HEK293 (cell line): ENCODE results near the gene ARHGAP8.
A peak's percentile ranks its signal among the peaks of the same experiment; 100 is the strongest.

ENCODE experiments used
- CTCF ChIA-PET: fragments of 350-600 bp; formaldehyde crosslinking; extraction: SDS; loops from one replicate; lab custom pipeline; 2021; ENCODE audit warnings: antibody characterized with exemption; lab: Yijun Ruan, JAX
- POLR2A ChIA-PET: fragments of 300-600 bp; formaldehyde crosslinking; extraction: SDS; loops from one replicate; lab custom pipeline; 2020; ENCODE audit warnings: antibody characterized with exemption, inconsistent platforms; lab: Yijun Ruan, JAX
- H3K27ac ChIP-seq: fragments of 200-500 bp; sonication (Bioruptor generic); 2 replicates; pipeline ENCODE4 v1.5.1; 2014; ENCODE audit warnings: low read depth, low read length, control low read depth, inconsistent platforms; ENCODE audit errors: extremely low read depth
- H3K36me3 ChIP-seq, 2 experiments: fragments of 200-500 bp in 1 of 2; sonication (Bioruptor generic) in 1 of 2; 1 replicate in 1 of 2; 2 replicates in 1 of 2; pipeline ENCODE4 v1.5.1; 2014 to 2017; ENCODE audit warnings: inconsistent platforms in 2 of 2, low read length in 2 of 2; ENCODE audit not compliant: control insufficient read depth in 2 of 2, insufficient read depth in 1 of 2
- H3K4me1 ChIP-seq: fragments of 200-500 bp; sonication (Bioruptor generic); 2 replicates; pipeline ENCODE4 v1.5.1; 2014; ENCODE audit warnings: mild to moderate bottlenecking, low read length, inconsistent platforms; ENCODE audit not compliant: control insufficient read depth, insufficient read depth
- H3K4me3 ChIP-seq: 2 replicates; pipeline ENCODE4 v1.5.1; 2011; ENCODE audit warnings: low read depth, mild to moderate bottlenecking, control low read depth, low read length, moderate library complexity
- H3K9me3 ChIP-seq: fragments of 200-500 bp; sonication (Bioruptor generic); 2 replicates; pipeline ENCODE4 v1.5.1; 2014; ENCODE audit warnings: low read depth, low read length, inconsistent platforms; ENCODE audit not compliant: control insufficient read depth, insufficient read depth
- MYNN ChIP-seq: fragments of 450-650 bp; formaldehyde crosslinking; IDR thresholded peaks from 2 replicates; pipeline ENCODE4 v1.5.1; 2016; ENCODE audit warnings: missing biosample characterization, missing genetic modification characterization, borderline replicate concordance
- PATZ1 ChIP-seq: fragments of 450-650 bp; formaldehyde crosslinking; IDR thresholded peaks from 2 replicates; pipeline ENCODE4 v1.5.1; 2016; ENCODE audit warnings: missing biosample characterization, missing genetic modification characterization
- REPIN1 ChIP-seq: fragments of 450-650 bp; formaldehyde crosslinking; IDR thresholded peaks from 2 replicates; pipeline ENCODE4 v1.5.1; 2017; ENCODE audit warnings: missing biosample characterization, missing genetic modification characterization, low read depth
- SCRT1 ChIP-seq: fragments of 450-650 bp; formaldehyde crosslinking; IDR thresholded peaks from 2 replicates; pipeline ENCODE4 v1.5.1; 2016; ENCODE audit warnings: missing biosample characterization, missing genetic modification characterization, borderline replicate concordance
- SCRT2 ChIP-seq: fragments of 450-650 bp; formaldehyde crosslinking; IDR thresholded peaks from 2 replicates; pipeline ENCODE4 v1.5.1; 2016; ENCODE audit warnings: missing biosample characterization, missing genetic modification characterization
- SP3 ChIP-seq: fragments of 450-650 bp; formaldehyde crosslinking; IDR thresholded peaks from 2 replicates; pipeline ENCODE4 v1.5.1; 2016; ENCODE audit warnings: missing biosample characterization, missing genetic modification characterization
- ZBTB17 ChIP-seq: fragments of 450-650 bp; formaldehyde crosslinking; IDR thresholded peaks from 2 replicates; pipeline ENCODE4 v1.5.1; 2016; ENCODE audit warnings: missing biosample characterization, missing genetic modification characterization
- ZNF350 ChIP-seq: fragments of 450-650 bp; formaldehyde crosslinking; IDR thresholded peaks from 2 replicates; pipeline ENCODE4 v1.5.0; 2017; ENCODE audit warnings: missing biosample characterization, mild to moderate bottlenecking, missing genetic modification characterization
- ZNF391 ChIP-seq: fragments of 450-650 bp; formaldehyde crosslinking; IDR thresholded peaks from 2 replicates; pipeline ENCODE4 v1.5.1; 2016; ENCODE audit warnings: low read depth, missing biosample characterization, missing genetic modification characterization, borderline replicate concordance
- ZNF48 ChIP-seq: fragments of 450-650 bp; formaldehyde crosslinking; IDR thresholded peaks from 2 replicates; pipeline ENCODE4 v1.5.1; 2016; ENCODE audit warnings: missing biosample characterization, missing genetic modification characterization
- ZNF560 ChIP-seq: fragments of 450-650 bp; formaldehyde crosslinking; IDR thresholded peaks from 2 replicates; pipeline ENCODE4 v1.5.1; 2017; ENCODE audit warnings: missing biosample characterization, missing genetic modification characterization, borderline replicate concordance
- ZNF629 ChIP-seq: fragments of 450-650 bp; formaldehyde crosslinking; IDR thresholded peaks from 2 replicates; pipeline ENCODE4 v1.5.1; 2017; ENCODE audit warnings: missing biosample characterization, missing genetic modification characterization
- ZNF658 ChIP-seq: fragments of 450-650 bp; formaldehyde crosslinking; IDR thresholded peaks from 2 replicates; pipeline ENCODE4; 2016; ENCODE audit warnings: missing biosample characterization, missing genetic modification characterization
- ZNF664 ChIP-seq: fragments of 450-650 bp; formaldehyde crosslinking; IDR thresholded peaks from 2 replicates; pipeline ENCODE4 v1.5.1; 2016; ENCODE audit warnings: missing biosample characterization, missing genetic modification characterization
- ZNF837 ChIP-seq: fragments of 450-650 bp; formaldehyde crosslinking; IDR thresholded peaks from 2 replicates; pipeline ENCODE4 v1.5.1; 2016; ENCODE audit warnings: missing biosample characterization, missing genetic modification characterization
- TF ChIP-seq, protein P1 (sequence below): fragments of 450-650 bp; formaldehyde crosslinking; IDR thresholded peaks from 2 replicates; pipeline ENCODE4 v1.5.1; 2016; ENCODE audit warnings: missing biosample characterization, missing genetic modification characterization
- TF ChIP-seq, protein P2 (sequence below): fragments of 450-650 bp; formaldehyde crosslinking; conservative IDR thresholded peaks from 2 replicates; pipeline ENCODE4 v1.5.1; 2016; ENCODE audit warnings: low read depth, missing biosample characterization, missing genetic modification characterization
- TF ChIP-seq, protein P3 (sequence below): sonication (generic); formaldehyde crosslinking; IDR thresholded peaks from 2 replicates; pipeline ENCODE4 v1.8.1; 2022; ENCODE audit warnings: mild to moderate bottlenecking, moderate library complexity, missing genetic modification reagents

The ARHGAP8 gene

DNA sequence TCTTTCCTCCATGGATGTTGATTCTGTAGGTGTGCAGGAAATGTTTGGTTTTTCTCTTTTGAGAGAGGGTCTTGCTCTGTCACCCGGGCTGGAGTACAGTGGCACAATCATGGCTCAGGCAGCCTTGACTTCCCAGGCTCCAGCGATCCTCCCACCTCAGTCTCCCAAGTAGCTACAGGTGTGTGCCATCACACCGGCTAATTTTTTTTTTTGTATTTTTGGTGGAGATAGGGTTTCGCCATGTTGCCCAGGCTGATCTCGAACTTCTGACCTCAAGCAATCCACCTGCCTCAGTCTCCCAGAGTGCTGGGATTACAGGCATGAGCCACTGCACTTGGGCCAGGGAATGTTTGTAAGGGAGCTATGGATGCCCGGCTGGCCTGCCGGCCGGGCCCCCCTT, 45.9 kb upstream of the ARHGAP8 start:
- Histone ChIP-seq H3K4me1 (peaks cover 2% of the 10 kb centered on the region), H3K9me3 (no peaks in the 10 kb centered on the region), H3K27ac (no peak overlapping the region), H3K4me3 (no peak overlapping the region), H3K36me3 (no peaks in the 10 kb centered on the region)
- TF ChIP-seq ZNF629 (no peak), SP3 (tag by site-specific recombination) (no peak), ZNF837 (tag by site-specific recombination) (no peak), PATZ1 (tag by site-specific recombination) (no peak), SCRT1 (tag by site-specific recombination) (peak; percentile 53), SCRT2 (tag by site-specific recombination) (peak; percentile 76), ZNF48 (tag by site-specific recombination) (no peak), ZNF664 (tag by site-specific recombination) (no peak)
- TF ChIP-seq, protein P1, sequence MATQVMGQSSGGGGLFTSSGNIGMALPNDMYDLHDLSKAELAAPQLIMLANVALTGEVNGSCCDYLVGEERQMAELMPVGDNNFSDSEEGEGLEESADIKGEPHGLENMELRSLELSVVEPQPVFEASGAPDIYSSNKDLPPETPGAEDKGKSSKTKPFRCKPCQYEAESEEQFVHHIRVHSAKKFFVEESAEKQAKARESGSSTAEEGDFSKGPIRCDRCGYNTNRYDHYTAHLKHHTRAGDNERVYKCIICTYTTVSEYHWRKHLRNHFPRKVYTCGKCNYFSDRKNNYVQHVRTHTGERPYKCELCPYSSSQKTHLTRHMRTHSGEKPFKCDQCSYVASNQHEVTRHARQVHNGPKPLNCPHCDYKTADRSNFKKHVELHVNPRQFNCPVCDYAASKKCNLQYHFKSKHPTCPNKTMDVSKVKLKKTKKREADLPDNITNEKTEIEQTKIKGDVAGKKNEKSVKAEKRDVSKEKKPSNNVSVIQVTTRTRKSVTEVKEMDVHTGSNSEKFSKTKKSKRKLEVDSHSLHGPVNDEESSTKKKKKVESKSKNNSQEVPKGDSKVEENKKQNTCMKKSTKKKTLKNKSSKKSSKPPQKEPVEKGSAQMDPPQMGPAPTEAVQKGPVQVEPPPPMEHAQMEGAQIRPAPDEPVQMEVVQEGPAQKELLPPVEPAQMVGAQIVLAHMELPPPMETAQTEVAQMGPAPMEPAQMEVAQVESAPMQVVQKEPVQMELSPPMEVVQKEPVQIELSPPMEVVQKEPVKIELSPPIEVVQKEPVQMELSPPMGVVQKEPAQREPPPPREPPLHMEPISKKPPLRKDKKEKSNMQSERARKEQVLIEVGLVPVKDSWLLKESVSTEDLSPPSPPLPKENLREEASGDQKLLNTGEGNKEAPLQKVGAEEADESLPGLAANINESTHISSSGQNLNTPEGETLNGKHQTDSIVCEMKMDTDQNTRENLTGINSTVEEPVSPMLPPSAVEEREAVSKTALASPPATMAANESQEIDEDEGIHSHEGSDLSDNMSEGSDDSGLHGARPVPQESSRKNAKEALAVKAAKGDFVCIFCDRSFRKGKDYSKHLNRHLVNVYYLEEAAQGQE = no peak
- TF ChIP-seq, protein P2, sequence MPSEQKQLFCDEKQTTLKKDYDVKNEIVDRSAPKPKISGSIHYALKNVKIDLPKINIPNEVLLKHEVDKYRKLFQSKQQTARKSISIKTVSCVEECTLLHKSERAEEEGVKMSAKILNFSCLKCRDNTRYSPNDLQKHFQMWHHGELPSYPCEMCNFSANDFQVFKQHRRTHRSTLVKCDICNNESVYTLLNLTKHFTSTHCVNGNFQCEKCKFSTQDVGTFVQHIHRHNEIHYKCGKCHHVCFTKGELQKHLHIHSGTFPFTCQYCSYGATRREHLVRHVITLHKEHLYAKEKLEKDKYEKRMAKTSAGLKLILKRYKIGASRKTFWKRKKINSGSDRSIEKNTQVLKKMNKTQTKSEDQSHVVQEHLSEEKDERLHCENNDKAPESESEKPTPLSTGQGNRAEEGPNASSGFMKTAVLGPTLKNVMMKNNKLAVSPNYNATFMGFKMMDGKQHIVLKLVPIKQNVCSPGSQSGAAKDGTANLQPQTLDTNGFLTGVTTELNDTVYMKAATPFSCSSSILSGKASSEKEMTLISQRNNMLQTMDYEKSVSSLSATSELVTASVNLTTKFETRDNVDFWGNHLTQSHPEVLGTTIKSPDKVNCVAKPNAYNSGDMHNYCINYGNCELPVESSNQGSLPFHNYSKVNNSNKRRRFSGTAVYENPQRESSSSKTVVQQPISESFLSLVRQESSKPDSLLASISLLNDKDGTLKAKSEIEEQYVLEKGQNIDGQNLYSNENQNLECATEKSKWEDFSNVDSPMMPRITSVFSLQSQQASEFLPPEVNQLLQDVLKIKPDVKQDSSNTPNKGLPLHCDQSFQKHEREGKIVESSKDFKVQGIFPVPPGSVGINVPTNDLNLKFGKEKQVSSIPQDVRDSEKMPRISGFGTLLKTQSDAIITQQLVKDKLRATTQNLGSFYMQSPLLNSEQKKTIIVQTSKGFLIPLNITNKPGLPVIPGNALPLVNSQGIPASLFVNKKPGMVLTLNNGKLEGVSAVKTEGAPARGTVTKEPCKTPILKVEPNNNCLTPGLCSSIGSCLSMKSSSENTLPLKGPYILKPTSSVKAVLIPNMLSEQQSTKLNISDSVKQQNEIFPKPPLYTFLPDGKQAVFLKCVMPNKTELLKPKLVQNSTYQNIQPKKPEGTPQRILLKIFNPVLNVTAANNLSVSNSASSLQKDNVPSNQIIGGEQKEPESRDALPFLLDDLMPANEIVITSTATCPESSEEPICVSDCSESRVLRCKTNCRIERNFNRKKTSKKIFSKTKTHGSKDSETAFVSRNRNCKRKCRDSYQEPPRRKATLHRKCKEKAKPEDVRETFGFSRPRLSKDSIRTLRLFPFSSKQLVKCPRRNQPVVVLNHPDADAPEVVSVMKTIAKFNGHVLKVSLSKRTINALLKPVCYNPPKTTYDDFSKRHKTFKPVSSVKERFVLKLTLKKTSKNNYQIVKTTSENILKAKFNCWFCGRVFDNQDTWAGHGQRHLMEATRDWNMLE (tag by site-specific recombination) = no peak
- CTCF ChIA-PET = interaction anchor here (0.9 to 2.1 kb wide), 4 partner anchors 13 to 37 kb away, joined by 4 to 12 read pairs (median 6); no protein-coding TSS in a partner anchor
- POLR2A ChIA-PET = no interaction called here

DNA sequence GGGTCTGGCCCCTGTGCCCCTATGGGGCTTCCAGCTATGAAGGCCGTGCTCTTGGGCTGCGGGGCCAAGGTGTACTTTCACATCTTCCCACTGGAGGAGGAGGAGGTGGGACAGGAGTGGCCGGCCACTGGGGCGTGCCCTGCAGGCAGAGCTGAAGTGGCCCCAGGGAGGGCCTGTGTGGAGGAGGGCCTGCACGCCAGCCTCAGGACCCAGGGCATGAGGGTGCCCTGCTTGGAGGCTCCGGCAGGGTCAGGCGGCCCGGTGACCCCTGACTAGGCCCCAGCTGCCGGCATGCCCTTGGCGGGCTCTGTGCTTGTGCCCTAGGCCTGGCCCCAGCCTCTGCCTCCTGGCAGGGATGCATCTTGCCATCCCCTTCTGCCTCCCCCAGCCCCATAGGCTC, 45.2 kb upstream of the ARHGAP8 start:
- H3K9me3 ChIP-seq = no peaks in the 10 kb centered on the region
- ChIA-PET POLR2A (no interaction called here), CTCF (interaction anchor here (1.5 to 2.4 kb wide), 3 partner anchors 22 to 28 kb away, joined by 5 to 12 read pairs (median 6); no protein-coding TSS in a partner anchor)
- TF ChIP-seq ZNF658 = no peak
- no peak for TF ChIP-seq ZNF391 (tag by site-specific recombination)
- TF ChIP-seq, protein P3, sequence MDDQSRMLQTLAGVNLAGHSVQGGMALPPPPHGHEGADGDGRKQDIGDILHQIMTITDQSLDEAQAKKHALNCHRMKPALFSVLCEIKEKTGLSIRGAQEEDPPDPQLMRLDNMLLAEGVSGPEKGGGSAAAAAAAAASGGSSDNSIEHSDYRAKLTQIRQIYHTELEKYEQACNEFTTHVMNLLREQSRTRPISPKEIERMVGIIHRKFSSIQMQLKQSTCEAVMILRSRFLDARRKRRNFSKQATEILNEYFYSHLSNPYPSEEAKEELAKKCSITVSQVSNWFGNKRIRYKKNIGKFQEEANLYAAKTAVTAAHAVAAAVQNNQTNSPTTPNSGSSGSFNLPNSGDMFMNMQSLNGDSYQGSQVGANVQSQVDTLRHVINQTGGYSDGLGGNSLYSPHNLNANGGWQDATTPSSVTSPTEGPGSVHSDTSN = no peak
- no peak for TF ChIP-seq ZBTB17 (tag by site-specific recombination)
- no peak for TF ChIP-seq ZNF350 (tag by site-specific recombination)
- TF ChIP-seq REPIN1 (tag by site-specific recombination) = no peak
- no peak for TF ChIP-seq ZNF560 (tag by site-specific recombination)
- no peak for TF ChIP-seq MYNN (tag by site-specific recombination)
- peaks cover 2% of the 10 kb centered on the region for H3K4me1 ChIP-seq
- H3K4me3 ChIP-seq = no peak overlapping the region
- H3K27ac ChIP-seq = no peak overlapping the region
- H3K36me3 ChIP-seq = no peaks in the 10 kb centered on the region
